Transverse colon (tissue), 4 donors: ENCODE data around the gene HECW1. TPM values are rescaled to one million over a fixed set of nuclear protein-coding genes. Genes with fewer than 3 reads are reported as not detected.
A peak's percentile ranks its signal among the peaks of the same experiment; 100 is the strongest.
"Not testable (repeated sequence)": the region's sequence is repeated elsewhere in the genome, so short reads cannot be mapped to it uniquely, and the experiment has no call there.

ENCODE experiments used
- DNase-seq: peaks from one replicate; pipeline ENCODE4 v3.0.0-alpha.2; 2019
- H3K27ac ChIP-seq, 4 donors: fragments of 200-600 bp; sonication (generic); 2 replicates each; pipeline ENCODE4 v1.5.1; 2016 to 2018; ENCODE audit warnings: inconsistent platforms in 4 of 4
- H3K27me3 ChIP-seq: fragments of 200-600 bp; sonication (generic); 2 replicates; pipeline ENCODE4 v1.5.1; 2017; ENCODE audit warnings: inconsistent platforms
- H3K36me3 ChIP-seq, 4 donors: fragments of 200-600 bp; sonication (generic); 2 replicates each; pipeline ENCODE4 v1.5.1; 2017 to 2019; ENCODE audit warnings: inconsistent platforms in 4 of 4
- H3K4me1 ChIP-seq, 4 donors: fragments of 200-600 bp; sonication (generic); 2 replicates each; pipeline ENCODE4 v1.5.1; 2017 to 2020; ENCODE audit warnings: inconsistent platforms in 4 of 4
- H3K4me3 ChIP-seq, 4 donors: fragments of 200-600 bp; sonication (generic); 1 replicate in 1 of 4; 2 replicates in 3 of 4; pipeline versions ENCODE4 v1.5.1 to v1.6.1; 2017 to 2019; ENCODE audit warnings: inconsistent platforms in 4 of 4
- H3K9me3 ChIP-seq, 2 donors: fragments of 200-600 bp; sonication (generic); 2 replicates each; pipeline ENCODE4 v1.5.1; 2017 to 2019; ENCODE audit warnings: inconsistent platforms in 2 of 2
- CTCF ChIP-seq, 5 experiments: fragments of 200-600 bp in 3 of 5; fragments of 450-650 bp in 2 of 5; sonication (generic) in 3 of 5; IDR thresholded peaks; 1 replicate in 2 of 5; 2 replicates in 3 of 5; pipeline ENCODE4 v1.5.1; 2016 to 2017; ENCODE audit warnings: antibody characterized with exemption in 5 of 5, inconsistent platforms in 3 of 5, mild to moderate bottlenecking in 2 of 5, moderate library complexity in 1 of 5
- EP300 ChIP-seq: sonication (generic); formaldehyde crosslinking; IDR thresholded peaks from one replicate; pipeline ENCODE4 v1.6.1; 2017; ENCODE audit warnings: antibody characterized with exemption, low read depth
- POLR2A ChIP-seq: fragments of 450-650 bp; IDR thresholded peaks from one replicate; pipeline ENCODE4 v1.6.1; 2016; ENCODE audit warnings: antibody characterized with exemption, mild to moderate bottlenecking, moderate library complexity
- POLR2AphosphoS5 ChIP-seq, 3 donors: sonication (generic); formaldehyde crosslinking; IDR thresholded peaks; one replicate each; pipeline ENCODE4 v1.6.1; 2016; ENCODE audit warnings: antibody characterized with exemption in 3 of 3
- WGBS, 2 donors: methylation state at CpG; one replicate each; pipeline ENCODE4 v1.1.5; 2018; ENCODE audit warnings: low coverage in 1 of 2; 5-methylcytosine and 5-hydroxymethylcytosine counted together
- in situ Hi-C, 4 donors: fragments of 200-750 bp; cut with MboI; loops; one replicate each; pipeline versions ENCODE4 v1.15.0 to v1.15.1; 2017; ENCODE audit warnings: low sequenced_read_pairs in 3 of 4, low pct_ligation_motif_present in 1 of 4, low pct_unique_long_range_greater_than_20kb in 1 of 4
- intact Hi-C: fragments of 100-400 bp; cut with DNase I; formaldehyde crosslinking; loops from one replicate; pipeline ENCODE4 v1.15.1; 2023; ENCODE audit warnings: low total_unique reads
- total RNA-seq, 4 donors: library from RNA; depleted of rRNA; stranded (reverse); fragments of >200 nt; gene quantifications; one replicate each; pipeline ENCODE4 v1.1.0, GENCODE V29; 2016

The HECW1 gene
- total RNA-seq, 4 donors from 2014 or later = 1.1 to 1.4 TPM; not detected in 2

GRCh38 chr7:43572516-43573049 lies 460.1 kb downstream of the HECW1 start:
- DNase-seq = peak; percentile 25
- TF ChIP-seq CTCF (IDR thresholded peaks at IDR 0.05) (no peak), POLR2A (no peak), POLR2AphosphoS5 (IDR thresholded peaks at IDR 0.05) (no peak), EP300 (no peak)
- intact Hi-C loops = loop anchor here (5.0 kb wide), 1 partner anchor 260 kb away; no protein-coding TSS in a partner anchor
- H3K36me3 ChIP-seq = no peaks in the 10 kb centered on the region
- no peak overlapping the region for H3K4me3 ChIP-seq
- no peaks in the 10 kb centered on the region for H3K27me3 ChIP-seq
- no peak overlapping the region for H3K27ac ChIP-seq
- in situ Hi-C loops = loop anchor here in 1 of 4 donors (25.0 kb wide), 1 partner anchor 265 kb away; no protein-coding TSS in a partner anchor
- no peaks in the 10 kb centered on the region for H3K9me3 ChIP-seq
- WGBS, 2 donors = 0 to 16% methylated on average over 1 of the region's 1 CpG
- no peaks in the 10 kb centered on the region for H3K4me1 ChIP-seq

- 88 to 95% methylated on average over 1 to 2 of the region's 2 CpGs for WGBS, 2 donors
- H3K9me3 ChIP-seq, H3K27ac ChIP-seq, H3K27me3 ChIP-seq, DNase-seq, H3K36me3 ChIP-seq, H3K4me3 ChIP-seq, H3K4me1 ChIP-seq: not testable (repeated sequence)
- intact Hi-C loops = loop anchor here (5.0 kb wide), 1 partner anchor 258 kb away; no protein-coding TSS in a partner anchor
- in situ Hi-C loops = loop anchor here in 1 of 4 donors (25.0 kb wide), 1 partner anchor 263 kb away; no protein-coding TSS in a partner anchor
These were observed 461.4 kb downstream of the HECW1 start for GRCh38 chr7:43573832-43574231.

- DNase-seq = no peak
- H3K4me3 ChIP-seq = no peak overlapping the region
- in situ Hi-C loops (loop anchor here in 2 of 4 donors (25.0 kb wide), 1 partner anchor 262 kb away; no protein-coding TSS in a partner anchor), intact Hi-C loops (no loop called here)
- no peaks in the 10 kb centered on the region for H3K27me3 ChIP-seq
- H3K4me1 ChIP-seq = no peaks in the 10 kb centered on the region
- no peak overlapping the region for H3K27ac ChIP-seq
- H3K36me3 ChIP-seq = no peaks in the 10 kb centered on the region
- no peak for TF ChIP-seq EP300
- TF ChIP-seq POLR2AphosphoS5 (IDR thresholded peaks at IDR 0.05) = no peak
- no peak for TF ChIP-seq CTCF (IDR thresholded peaks at IDR 0.05)
- no peak for TF ChIP-seq POLR2A
- WGBS, 2 donors = 86 to 92% methylated on average over 6 of the region's 6 CpGs
- no peaks in the 10 kb centered on the region for H3K9me3 ChIP-seq
These were observed 463.1 kb downstream of the HECW1 start for GRCh38 chr7:43575506-43575905.

GRCh38 chr7:43576241-43576640 lies 463.8 kb downstream of the HECW1 start:
- no peaks in the 10 kb centered on the region for H3K36me3 ChIP-seq
- H3K9me3 ChIP-seq = no peaks in the 10 kb centered on the region
- intact Hi-C loops (no loop called here), in situ Hi-C loops (loop anchor here in 2 of 4 donors (25.0 kb wide), 1 partner anchor 261 kb away; no protein-coding TSS in a partner anchor)
- peaks cover 2% of the 10 kb centered on the region for H3K27me3 ChIP-seq
- no peak for DNase-seq
- no peak overlapping the region for H3K27ac ChIP-seq
- TF ChIP-seq POLR2AphosphoS5 (IDR thresholded peaks at IDR 0.05) (no peak), EP300 (no peak), CTCF (IDR thresholded peaks at IDR 0.05) (no peak), POLR2A (no peak)
- WGBS, 2 donors = 86 to 87% methylated on average over 3 of the region's 3 CpGs
- H3K4me3 ChIP-seq = no peak overlapping the region
- no peaks in the 10 kb centered on the region for H3K4me1 ChIP-seq
